HG03097 (cell line): ENCODE results near the gene SUN3.
"Not testable (repeated sequence)": the region's sequence is repeated elsewhere in the genome, so short reads cannot be mapped to it uniquely, and the experiment has no call there.

Experiments
- ATAC-seq: cut with Tn5 transposase; IDR thresholded peaks from one replicate; pipeline ENCODE4 v1.9.1; 2021; ENCODE audit not compliant: unreplicated experiment, low FRiP score

Gene SUN3

DNA sequence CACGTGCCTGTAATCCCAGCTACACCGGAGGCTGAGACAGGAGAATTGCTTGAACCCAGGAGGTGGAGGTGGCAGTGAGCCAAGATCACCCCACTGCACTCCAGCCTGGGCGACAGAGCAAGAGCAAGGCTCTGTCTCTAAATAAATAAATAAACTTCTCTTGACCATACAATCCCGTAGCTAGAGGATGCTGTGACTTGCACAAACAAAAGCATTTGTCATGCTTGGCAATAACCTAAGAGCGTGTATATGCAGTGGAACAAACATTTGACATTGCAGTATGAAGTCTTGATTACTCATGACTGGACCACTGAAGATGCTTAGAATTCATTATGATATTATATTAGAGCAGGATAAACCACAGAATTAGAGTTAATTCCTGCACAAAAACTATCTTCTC, 5.0 kb upstream of the SUN3 start:
- no peak for ATAC-seq

DNA sequence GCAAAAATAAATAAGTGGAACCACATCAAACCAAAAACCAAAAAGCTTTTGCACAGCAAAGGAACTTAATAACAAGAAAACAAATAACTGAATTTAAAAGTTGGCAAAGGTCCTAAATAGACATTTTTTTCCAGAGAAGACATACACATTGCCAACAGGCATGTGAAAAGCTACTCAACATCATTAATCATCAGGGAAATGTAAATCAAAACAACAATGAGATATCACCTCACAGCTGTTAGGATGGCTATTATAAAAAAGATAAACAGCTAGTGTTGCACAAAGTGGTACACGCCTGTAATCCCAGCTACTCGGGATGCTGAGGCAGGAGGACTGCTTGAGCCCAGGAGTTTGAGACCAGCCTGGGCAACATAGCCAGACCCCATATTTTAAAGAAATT, 2.2 kb upstream of the SUN3 start:
- no peak for ATAC-seq

DNA sequence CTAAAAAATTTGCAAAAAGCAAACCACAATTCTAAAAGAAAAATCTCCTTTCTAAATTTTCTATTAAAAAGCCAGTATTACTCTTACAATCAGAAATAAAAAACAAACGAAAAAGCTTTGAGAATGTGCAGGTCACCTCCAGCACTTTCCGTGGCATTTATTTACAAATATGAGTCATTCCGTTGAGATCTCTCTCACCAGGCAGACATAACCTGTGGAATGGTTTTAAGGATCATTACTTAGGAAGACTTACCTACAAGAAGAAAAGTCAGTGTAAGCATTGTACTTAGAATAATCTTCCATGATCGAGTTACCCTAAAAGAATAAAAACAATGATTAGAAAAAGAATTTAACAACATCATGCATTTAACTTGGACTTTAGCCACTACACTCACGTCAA, 3.3 kb downstream of the SUN3 start:
- ATAC-seq = no peak

DNA sequence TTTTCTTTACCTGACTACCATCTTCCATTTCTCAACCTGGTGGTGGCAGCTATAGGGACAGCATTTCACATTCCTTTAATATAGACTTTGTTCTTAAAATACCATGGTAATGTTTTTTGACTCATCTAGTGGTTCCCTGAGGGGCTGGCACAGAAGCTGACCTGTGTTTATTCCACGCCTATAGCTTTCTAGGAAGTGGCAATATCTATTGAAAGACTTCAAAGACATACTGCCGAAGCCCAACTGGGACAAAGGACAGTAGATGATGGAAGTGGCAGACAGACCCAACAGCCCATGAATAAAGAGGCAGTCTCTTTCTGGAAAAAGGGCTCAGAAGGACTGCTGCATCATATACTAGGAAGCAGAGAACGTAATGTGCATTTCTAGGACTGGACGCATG, 11.2 kb downstream of the SUN3 start:
- ATAC-seq = no peak

DNA sequence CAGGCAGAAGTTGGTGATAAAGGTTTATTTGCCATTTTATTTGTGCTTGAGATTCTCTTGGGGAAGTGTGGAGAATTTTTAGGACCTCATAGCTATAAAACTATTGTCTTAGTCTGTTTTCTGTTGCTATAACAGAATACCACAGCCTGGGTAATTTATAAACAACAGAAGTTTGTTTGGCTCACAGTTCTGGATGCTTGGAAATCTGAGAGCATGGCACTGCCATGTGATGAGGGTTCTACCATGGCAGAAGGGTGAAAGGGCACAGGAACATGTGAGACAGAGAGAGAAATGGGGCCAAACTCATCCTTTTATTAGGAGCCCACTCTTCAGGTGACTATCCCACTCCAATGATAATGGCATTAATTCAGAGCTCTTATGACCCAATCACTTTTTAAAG, 12.3 kb downstream of the SUN3 start:
- ATAC-seq = no peak

DNA sequence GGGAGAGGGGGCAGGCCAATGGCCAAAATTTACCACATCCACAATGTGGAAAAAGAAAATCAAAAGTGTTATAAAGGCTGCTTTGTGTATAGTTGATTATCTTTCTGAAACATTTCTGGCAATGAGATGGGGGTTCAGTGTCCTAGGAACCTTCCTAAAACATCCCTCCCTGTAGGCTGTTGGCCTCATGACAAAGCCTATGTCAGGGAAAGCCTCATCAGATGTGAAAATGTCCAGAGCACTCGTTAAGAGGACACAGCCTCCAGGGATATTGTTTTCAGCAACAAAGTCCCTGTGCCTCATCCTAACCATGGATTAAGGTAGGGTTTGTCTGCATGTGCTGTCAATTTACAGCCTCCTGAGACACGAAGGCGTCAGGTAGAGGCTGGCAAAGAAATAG, 17.0 kb downstream of the SUN3 start:
- ATAC-seq = no peak

DNA sequence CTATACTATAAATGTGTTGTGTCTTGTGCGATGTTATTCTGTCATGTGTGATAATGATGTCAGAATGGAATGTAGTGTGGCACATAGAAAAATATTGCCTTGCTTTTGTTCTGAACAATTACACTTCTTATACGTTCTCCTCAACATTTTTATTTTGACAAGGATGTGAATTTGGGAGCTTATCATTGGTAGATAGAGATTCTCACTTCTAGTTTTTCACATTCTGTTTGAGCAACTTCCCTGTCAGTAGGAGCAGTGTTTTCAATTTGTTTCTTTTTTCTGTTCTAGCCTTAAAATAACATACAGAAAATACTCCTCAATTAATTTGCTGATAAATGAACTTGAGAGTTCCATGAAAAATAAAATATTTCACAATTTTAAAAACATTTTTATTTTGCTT, 17.6 kb downstream of the SUN3 start:
- no peak for ATAC-seq

DNA sequence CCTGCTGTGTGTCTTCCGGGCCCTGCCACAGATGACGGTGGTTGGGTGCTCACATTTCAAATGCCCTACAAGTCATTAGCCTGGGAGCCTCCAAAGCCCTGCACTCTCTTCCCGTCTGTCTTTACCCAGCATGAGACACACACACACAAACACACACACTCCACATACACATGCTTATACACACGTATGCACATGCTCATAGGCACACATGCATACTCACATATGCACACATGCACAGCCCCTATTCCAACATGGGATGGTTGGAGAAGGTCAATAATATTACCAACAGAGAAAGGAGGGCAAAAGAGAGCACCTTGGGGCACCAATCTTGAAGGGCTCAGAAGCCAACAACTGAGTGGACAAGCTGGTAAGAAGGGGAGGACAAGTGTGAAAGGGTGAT, 19.0 kb downstream of the SUN3 start:
- no peak for ATAC-seq

DNA sequence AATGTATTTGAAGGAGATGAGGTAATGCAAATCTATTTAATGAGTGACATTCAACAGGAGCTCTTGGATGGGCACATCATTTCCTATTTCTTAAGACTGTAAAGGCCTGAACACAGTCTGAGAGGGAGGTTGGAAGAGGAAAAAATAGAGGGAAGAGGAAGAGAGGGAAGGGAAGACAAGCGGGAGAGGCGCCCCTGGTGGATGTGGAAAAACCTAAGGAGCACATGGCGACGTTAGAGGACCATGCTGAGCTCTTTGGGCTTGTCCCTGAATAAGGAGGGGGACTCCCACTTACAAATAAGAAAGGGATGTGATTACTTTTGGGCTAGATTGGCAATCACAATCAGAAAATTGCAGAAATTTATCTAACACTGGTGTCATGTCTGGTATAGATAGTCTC, 19.6 kb downstream of the SUN3 start:
- ATAC-seq = no peak

DNA sequence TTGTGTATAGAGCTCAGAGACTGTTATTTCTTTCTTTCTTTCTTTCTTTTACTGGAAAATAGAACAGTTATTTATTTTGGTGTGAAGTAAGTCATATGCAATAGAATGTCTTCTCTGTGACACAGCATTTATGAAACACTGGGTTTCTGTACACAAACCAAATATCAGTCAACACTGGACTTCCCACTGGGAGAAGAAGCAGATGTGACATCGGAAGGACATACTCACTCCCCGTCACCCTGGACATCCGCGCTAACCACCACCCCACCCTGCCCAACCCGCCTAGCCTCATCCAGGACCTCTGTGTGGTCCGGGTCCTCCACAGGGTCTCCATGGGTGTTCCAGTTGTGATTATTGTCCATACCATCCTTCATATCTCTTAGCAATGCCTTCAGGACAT, 22.0 kb downstream of the SUN3 start:
- no peak for ATAC-seq

DNA sequence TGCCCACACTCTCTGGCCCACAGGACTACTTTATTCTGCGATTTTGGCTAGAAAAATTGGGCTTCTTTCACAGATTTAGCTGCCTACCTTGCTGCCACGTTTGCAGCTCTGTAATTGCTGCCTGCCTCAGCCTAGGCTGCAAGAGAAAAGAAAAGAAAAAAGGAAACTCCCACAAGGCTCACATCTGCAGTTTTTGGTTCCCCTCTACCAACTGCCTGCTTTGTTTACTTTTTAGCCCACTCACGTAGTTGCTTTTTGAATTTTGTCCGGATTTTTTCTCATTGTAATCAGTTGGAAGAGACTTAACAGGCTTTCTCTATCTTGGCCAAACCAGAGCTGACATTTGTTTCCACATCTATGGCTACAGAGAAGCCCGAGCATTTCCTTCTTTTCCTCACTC, 24.3 kb downstream of the SUN3 start:
- no peak for ATAC-seq

DNA sequence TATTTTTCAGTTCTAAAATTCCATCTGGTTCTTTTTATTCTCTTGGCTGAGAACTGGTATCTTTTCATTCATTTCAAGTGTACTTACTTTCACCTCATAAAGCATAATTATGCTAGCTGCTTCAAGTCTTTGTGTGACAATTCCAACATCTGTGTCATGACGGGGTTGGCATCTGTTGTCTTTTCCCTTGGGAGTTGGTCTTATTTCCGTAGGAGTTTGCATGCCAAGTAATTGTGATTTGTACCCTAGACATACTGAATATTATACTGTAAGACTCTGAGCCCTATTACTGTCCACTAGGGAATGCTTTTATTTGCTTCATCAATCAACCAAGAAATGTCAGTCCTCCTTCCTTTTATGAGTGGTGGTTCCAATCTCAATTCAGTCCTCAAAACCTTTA, 24.9 kb downstream of the SUN3 start:
- no peak for ATAC-seq

DNA sequence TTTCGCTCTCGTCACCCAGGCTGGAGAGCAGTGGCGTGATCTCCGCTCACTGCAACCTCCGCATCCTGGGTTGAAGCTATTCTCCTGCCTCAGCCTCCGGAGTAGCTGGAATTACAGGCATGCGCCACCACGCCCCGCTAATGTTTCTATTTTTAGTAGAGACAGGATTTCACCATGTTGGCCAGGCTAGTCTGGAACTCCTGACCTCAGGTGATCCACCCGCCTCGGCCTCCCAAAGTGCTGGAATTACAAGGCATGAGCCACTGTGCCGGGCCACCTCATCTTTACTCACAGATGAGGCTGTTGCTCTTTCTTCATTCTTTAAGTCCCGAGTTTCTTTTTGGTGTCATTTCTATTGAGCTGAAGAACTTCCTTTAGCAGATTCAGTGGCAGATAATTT, 28.7 kb downstream of the SUN3 start:
- not testable (repeated sequence) for ATAC-seq

DNA sequence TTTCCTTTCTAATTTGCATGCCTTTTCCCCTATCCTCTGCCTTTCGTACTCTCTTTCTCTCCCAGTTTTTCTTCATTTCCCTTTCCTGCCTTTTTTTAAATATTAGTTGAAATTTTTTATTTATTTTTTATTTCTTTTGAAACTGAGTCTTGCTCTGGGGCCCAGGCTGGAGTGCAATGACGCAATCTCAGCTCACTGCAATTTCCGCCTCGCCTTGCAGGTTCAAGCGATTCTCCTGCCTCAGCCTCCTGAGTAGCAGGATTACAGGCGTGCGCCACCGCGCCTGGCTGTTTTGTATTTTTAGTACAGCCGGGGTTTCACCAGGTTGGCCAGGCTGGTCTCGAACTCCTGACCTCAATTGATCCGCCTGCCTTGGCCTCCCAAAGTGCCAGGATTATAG, 29.5 kb downstream of the SUN3 start:
- ATAC-seq = no peak

DNA sequence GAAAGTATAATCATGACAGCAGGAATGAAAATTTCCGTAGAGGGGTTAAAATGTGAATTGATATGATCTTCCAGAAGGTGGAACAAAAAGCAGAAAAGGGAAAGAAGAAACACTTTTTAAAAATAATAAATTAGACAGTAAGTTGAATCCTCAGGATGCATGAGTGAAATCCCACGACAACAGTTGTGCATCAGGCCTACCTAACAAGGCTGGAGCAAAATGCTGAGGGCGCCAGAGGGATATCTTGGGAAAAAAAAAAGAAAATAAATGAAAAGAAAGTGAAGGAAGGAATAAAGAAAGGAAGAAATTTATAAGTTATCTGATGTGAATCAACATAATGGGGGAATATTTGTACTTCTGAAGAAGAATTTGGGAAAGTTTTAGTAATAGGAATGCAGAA, 36.5 kb downstream of the SUN3 start:
- ATAC-seq = no peak

DNA sequence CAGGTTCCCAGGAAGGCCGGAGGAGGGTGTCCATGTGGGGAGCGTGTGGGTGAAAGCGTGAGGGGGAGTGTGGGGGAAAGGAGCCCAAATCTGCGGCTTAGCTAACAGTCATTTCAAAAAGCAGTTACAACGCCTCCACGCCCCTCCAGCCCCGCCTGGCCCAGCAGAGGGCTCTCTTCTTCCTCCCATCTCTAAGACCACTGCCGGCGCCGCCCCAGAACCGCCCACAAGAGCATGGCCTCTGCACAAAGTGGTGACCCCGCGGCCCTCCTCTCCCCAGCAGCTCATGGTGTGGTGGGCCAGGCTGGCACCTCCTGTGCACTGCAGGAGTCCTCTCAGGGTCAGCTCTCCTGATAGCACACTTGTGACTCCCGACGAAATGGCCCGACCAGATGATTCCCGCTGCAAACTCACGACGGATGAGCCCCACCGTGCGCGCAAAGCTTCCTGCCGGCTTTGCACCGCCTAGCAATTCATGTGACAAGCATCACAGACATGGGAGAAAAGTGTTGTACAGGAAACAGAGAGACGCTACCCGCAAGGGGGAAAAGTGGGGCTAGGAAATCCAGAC, 37.1 kb downstream of the SUN3 start:
- ATAC-seq = peak; percentile 99

DNA sequence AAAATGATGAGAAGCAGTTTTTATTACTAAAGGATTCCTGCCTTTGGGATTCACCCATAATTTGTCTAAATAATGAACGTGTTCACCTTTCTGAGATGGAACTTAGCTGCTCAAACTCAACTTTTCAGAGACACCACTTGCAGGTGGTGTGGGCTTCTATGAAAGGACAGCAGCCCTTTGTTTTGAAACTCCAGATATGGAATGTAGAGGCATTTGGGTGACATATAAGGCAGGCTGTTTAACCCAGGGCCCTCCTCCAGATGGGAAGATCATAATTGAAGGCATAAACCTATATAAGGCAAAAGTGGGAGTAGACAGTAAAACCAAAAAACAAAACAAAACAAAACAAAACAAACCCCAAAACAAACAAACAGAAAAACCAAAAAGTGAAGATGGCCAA, 37.6 kb downstream of the SUN3 start:
- ATAC-seq = no peak

DNA sequence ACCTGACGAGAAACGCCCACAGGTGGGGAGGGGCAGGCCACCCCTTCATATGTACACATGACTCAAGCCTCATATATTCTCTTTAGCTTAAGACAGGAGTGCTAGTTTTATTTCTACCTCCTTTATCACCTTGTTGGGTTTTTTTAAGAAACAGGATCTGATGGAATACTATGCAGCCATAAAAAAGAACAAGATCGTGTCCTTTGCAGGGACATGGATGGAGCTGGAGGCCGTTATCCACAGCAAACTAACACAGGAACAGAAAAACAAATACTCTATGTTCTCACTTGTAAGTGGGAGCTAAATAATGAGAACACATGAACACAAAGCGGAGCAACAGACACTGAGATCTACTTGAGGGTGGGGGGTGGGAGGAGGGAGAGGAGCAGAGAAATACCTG, 38.3 kb downstream of the SUN3 start:
- no peak for ATAC-seq

DNA sequence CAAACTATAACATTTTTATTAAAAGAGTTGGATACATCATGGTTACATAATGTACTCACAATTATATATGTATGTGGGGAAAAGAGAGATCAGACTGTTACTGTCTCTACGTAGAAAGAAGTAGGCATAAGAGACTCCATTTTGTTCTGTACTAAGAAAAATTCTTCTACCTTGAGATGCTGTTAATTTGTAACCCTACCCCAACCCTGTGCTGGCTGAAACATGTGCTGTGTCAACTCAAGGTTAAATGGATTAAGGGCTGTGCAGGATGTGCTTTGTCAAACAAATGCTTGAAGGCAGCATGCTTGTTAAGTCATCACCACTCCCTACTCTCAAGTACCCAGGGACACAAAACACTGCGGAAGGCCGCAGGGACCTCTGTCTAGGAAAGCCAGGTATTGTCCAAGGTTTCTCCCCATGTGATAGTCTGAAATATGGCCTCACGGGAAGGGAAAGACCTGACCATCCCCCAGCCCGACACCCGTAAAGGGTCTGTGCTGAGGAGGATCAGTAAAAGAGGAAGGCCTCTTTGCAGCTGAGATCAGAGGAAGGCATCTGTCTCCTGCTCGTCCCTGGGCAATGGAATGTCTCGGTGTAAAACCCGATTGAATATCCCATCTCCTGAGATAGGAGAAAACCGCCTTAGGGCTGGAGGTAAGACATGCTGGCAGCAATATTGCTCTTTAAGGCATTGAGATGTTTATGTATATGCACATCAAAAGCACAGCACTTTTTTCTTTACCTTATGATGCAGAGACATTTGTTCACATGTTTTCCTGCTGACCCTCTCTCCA, 39.1 kb downstream of the SUN3 start:
- not testable (repeated sequence) for ATAC-seq

DNA sequence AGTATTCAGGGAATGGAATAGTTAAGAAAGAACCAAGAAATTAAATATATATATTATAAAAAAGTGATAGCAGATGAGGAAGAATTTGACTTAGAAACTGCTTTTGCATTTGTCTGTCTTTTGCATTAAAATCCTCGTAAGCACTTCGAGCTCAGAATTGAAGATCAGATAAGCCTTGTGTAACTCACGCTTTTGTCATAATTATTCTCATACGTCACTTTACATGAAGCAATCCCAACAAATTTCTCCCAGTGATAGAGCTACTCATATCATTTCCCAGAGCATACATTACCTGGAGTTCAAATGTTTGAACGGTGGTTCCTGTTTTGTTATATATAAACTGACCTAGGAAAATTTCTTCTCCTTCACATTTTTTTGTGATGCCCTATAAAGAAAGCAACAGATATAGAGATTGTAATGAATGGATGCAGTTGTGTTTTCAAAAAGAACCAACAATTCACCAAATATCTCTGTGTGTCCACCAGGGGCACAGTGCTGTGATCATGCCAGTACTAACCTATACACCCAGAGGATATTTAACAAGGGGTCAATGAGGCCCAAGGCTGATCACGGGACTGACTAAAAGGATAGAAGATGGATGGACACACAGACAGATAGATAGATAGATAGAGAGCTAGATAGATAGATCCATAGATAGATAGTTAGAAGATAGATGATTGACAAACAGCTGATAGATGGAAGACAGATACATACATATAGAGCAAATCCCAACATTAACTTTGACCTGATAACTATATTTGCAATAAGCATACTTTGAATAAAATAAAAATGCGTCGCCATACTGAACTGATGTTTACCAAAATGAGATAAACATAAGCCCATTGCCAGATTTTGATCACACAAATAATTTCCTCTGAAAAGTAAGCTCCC, 40.2 kb downstream of the SUN3 start:
- ATAC-seq = no peak

DNA sequence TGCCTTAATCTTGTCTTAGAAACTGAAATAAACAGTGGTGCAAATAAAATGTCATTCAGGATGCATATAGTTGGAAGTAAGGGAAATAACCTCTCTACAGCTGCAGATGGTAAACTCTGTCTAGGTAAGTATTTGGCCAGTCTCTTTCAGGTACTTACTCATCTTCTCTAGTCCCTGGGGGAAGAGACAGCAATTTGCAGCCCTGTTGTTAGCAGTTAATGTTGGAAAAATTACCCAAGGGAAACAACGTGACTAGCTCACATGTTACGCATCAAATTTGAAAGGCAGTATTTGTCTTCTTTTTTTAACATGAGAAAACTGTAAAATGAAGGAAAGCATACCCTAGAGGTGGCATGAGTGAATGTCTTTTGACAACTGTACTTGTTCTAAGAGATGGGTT, 46.3 kb downstream of the SUN3 start:
- no peak for ATAC-seq

DNA sequence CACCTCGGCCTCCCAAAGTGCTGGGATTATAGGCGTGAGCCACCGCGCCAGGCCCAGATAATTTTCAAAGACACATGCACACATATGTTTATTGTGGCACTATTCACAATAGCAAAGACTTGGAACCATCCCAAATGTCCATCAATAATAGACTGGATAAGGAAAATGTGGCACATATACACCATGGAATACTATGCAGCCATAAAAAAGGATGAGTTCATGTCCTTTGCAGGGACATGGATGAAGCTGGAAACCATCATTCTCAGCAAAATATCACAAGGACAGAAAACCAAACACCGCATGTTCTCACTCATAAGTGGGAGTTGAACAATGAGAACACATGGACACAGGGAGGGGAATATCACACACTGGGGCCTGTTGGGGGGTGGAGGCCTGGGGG, 48.3 kb downstream of the SUN3 start:
- ATAC-seq = not testable (repeated sequence)
